ENCODE data around the gene ARPC5L.
"Not testable (repeated sequence)": the region's sequence is repeated elsewhere in the genome, so short reads cannot be mapped to it uniquely, and the experiment has no call there.

ARPC5L gene

DNA sequence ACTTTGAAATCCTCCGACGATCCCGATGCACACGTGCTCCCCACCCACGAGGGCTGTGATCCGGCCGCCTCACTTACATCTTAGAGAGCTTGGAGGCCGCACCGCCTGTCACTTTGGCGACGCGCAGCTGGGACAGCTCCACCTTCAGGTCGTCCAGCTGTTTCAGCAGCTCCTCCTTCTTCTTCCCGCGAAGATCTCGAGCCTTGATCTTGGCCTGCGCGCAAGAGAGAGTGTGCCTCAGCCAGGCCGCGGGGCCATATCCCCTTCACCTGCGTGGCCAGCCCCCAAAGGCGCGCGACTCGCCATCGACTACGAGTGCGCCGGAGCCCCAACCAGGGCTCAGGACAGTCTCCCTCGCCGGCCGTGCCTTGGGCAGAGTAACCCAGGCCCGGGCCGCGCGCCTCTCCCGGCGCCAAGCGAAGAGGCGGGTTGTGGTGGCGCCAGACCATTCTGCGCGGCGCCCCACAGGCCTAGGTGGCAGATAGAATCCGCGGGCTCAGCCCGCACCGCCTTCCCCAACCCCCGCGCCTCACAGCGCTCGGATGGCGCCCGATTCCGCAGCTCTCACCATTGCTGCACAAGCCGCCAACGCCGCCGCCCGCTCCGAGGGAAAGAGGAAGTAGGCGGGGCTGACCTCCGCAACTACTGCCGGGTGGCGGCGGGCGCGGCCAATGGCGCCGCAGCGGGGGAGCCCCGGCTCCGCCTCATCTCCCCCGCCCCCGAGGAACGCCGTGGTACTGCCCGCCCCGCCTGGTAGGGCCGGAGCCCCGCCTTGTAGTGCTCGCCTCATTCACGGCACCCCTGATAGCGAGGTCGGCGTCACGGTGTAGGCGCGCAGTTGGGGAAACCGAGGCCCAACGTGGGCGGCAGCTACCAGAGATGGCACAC, at the start of gene ARPC5L, which contains the start of gene RPL35:
ARPC5L (plus strand) TSS at position 789 of the 888 bp plus-strand sequence. CDS start 7,161 bp downstream, outside the sequence.
RPL35 (minus strand) TSS at position 616 of the 888 bp plus-strand sequence; CDS start at position 571, 45 bp downstream.
- DNase-seq (ENCODE audit: low read depth) = peak; percentile 89

- DNase-seq (ENCODE audit: low read depth) = no peak
These were observed 49.5 kb upstream of the ARPC5L start for GRCh38 chr9:124812441-124812876.

DNA sequence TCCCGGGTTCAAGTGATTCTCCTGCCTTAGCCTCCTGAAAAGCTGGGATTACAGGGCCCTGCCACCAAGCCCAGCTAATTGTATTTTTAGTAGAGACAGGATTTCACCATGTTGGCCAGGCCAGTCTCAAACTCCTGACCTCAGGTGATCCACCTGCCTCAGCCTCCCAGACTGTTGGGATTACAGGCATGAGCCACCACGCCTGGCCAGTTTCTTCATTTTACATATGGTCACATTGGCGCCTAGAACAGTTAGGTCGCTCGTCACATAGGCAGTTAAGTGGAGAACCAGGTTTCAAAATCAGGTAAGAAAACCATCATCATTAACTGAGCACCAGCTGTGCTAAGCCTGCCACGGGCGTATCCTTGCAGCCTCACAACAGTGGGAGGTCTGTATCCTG, 48.9 kb upstream of the ARPC5L start:
- no peak for DNase-seq (ENCODE audit: low read depth)

GRCh38 chr9:124813501-124814163, 48.3 kb upstream of the ARPC5L start:
- no peak for DNase-seq (ENCODE audit: low read depth)

DNA sequence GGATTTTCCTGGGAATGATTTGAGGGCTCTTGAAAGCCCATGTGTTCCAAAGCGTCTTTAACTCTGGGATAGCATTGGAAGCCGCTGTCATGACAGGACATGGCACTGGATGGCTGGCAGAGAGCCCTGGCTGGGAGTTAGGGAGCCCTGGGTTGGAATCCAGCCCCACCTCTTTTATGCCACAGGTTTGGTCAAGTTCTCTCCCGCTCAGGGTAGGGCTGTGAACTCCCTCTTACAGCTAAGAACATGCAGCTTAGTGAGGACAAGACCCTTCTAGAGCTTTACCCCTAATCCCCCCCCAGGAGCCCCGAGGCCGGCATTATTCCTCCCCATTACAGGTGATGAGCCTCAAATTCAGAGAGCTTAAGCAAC, 47.8 kb upstream of the ARPC5L start:
- no peak for DNase-seq (ENCODE audit: low read depth)

- DNase-seq (ENCODE audit: low read depth) = no peak
These were observed 46.3 kb upstream of the ARPC5L start for GRCh38 chr9:124815601-124816000.

DNA sequence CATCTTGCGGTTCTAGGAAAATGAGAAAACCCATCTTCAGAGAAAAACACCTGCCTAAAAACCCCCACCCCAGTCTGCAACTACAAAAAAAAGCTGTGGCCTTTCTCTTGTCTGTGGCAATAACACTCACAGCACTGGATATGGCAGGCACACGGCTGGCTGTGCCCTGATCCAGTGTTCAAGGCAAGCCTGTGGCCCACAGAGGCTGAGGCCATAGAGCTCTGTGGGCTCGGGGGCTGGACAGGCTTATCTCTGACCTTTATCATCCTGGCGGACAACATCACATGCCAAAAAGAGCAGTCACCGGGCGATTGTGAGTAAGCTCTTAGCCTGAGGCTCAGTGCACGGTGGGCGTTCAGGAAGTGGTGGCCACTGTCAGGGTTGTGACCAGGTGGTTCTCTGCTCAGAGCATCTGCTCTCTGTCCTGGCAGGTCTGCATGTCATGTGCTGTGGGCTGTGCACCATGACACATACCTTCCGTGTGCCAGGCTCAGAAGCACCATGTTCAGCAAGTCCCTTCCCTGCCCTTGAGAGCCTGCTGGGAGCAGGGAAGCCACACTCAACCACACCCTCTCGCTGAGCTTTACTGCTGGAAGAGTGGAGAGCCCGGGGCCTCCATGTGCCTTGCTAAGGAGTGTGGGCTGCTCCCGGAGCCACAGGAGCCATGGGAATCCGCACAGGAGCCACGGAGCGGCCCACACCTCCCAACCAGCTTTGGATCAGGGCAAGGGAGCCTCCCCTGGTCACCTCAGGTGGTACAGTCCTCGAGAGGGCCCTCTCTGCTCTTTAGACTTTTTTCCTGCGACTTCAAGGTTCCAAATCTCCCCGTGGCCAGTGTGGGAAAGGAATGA, 43.3 kb upstream of the ARPC5L start:
- no peak for DNase-seq (ENCODE audit: low read depth)

GRCh38 chr9:124820698-124821623, 41.0 kb upstream of the ARPC5L start:
- no peak for DNase-seq (ENCODE audit: low read depth)

- DNase-seq (ENCODE audit: low read depth) = no peak
These were observed 33.2 kb upstream of the ARPC5L start for GRCh38 chr9:124828489-124829333.

DNA sequence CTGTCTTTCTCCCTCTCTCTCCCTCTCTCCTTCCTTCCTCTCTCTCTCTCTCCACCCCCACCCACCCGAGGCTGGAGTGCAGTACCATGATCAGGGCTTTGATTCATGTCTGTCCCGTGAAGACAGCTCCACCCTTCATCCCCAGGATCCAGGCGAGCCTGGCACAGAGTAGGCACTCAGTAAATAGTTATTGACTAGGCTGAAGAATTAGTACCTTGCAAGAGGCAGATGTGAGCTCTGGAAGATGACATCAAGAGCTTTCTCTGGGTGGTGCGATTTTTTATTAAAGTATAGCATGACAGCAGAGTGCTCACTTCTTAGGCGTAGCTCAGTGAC, 32.6 kb upstream of the ARPC5L start:
- no peak for DNase-seq (ENCODE audit: low read depth)

DNA sequence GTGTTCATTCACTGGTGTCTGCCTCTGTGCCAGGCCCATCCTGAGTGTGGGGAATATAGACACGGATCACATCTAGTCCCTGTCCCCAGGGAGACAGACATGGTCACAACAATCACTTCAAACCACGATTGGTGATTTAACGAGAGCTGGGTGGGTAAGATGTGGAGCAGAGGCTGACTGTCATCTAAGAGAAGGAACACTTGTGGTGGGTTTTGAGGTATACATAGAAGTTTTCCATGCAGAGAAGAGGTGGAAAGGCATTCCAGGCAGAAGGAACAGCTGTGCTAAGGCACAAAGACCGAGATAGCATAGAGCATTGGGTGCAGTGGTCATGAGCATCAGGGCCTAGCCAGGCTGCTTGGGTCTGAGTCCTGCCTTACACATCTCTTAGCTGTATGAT, 31.3 kb upstream of the ARPC5L start:
- DNase-seq (ENCODE audit: low read depth) = no peak

DNA sequence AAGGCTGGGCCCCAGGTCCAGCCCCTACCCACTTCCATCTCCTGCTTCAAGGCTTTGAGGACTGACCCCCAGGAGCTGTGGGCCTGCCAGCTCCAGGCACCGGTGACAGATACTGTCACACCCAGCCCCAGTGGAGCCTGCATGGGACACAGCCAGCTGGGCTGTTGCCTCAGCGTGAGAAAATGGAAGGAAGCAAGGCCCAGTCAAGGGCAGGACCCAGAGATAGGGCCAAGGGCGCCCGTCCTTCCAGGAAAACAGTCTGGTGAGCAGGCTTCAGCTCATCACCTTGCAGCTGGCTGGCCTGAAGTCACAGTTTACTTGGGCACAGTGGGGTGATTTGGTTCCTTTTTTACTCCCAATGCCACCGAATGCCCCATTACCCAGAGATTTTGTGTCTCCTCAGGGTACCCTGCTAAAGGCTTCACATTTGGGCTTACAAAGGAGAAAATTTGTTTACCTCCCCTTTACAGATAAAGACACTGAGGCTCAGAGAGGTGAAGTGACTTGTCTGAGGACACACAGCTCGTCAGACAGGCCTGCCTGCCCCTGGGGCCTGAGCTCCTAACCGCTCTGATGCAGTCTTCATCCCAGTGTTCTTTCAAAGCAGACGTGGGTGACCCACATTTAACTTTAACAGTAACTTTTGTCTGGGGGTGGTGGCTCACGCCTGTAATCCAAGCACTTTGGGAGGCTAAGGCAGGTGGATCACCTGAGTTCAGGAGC, 30.1 kb upstream of the ARPC5L start:
- no peak for DNase-seq (ENCODE audit: low read depth)

GRCh38 chr9:124834591-124834990, 27.3 kb upstream of the ARPC5L start:
- no peak for DNase-seq (ENCODE audit: low read depth)

GRCh38 chr9:124835026-124835557, 26.8 kb upstream of the ARPC5L start:
- DNase-seq (ENCODE audit: low read depth) = no peak

DNA sequence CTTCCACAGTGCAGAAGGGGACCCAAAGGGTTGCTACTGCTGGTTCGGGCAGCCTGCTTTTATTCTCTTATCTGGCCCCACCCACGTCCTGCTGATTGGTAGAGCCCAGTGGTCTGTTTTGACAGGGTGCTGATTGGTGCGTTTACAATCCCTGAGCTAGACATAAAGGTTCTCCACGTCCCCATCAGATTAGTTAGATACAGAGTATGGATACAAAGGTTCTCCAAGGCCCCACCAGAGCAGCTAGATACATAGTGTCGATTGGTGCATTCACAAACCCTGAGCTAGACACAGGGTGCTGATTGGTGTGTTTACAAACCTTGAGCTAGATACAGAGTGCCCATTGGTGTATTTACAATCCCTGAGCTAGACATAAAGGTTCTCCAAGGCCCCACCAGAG, 23.8 kb upstream of the ARPC5L start:
- not testable (repeated sequence) for DNase-seq (ENCODE audit: low read depth)

- not testable (repeated sequence) for DNase-seq (ENCODE audit: low read depth)
These were observed 23.2 kb upstream of the ARPC5L start for GRCh38 chr9:124838567-124839275.

GRCh38 chr9:124839612-124840299, 22.2 kb upstream of the ARPC5L start:
- DNase-seq (ENCODE audit: low read depth) = no peak

DNA sequence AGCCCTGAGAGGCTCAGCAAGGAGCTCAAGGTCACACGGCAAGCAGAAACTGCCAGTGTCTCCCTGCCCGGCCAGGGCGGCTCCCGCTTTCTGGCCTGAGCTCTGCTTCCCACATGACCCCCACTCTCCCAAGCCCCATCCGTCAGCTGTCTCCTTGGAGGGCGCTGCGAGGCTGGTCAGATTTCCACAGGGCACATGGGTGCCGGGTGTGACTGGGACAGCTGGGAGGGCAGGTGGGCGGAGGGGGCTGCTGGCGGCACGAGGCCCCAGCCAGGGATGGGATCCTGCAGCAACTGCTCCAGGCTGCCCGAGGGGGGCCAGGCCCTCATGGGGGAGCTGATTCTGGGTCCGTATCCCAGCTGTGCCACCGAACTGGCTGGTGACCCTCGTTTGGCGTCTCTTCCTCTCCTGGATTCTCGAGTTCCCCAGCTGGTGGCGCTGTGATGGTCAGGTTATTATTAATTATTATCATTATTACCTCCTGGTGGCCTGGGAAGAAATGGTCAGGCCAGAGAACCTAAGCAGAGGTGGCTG, 21.6 kb upstream of the ARPC5L start:
- DNase-seq (ENCODE audit: low read depth) = no peak

Data from stimulated activated CD8-positive, alpha-beta memory T cell treated with anti-CD3 and anti-CD28 coated beads, Interleukin-15, amount 100 ng/mL, for 1 hour (primary cell).